IPS-18c (cell line): ENCODE results near the gene BACH2.
"Not testable (repeated sequence)": the region's sequence is repeated elsewhere in the genome, so short reads cannot be mapped to it uniquely, and the experiment has no call there.

Experiments
- H3K4me3 ChIP-seq: 2 replicates; pipeline ENCODE4 v1.7.0; 2013; ENCODE audit warnings: low read depth, mild to moderate bottlenecking, low read length, moderate library complexity; ENCODE audit not compliant: insufficient read depth
- H3K9me3 ChIP-seq: one replicate; pipeline ENCODE4 v1.6.1; 2013; ENCODE audit warnings: mild to moderate bottlenecking, low read length, moderate library complexity; ENCODE audit not compliant: control insufficient read depth, insufficient read depth

Gene BACH2

GRCh38 chr6:90119618-90120017 is 177.0 kb downstream of the BACH2 start:
- no peaks in the 10 kb centered on the region for H3K9me3 ChIP-seq
- H3K4me3 ChIP-seq: no peak overlapping the region

GRCh38 chr6:90118581-90118980 is 178.1 kb downstream of the BACH2 start:
- Histone ChIP-seq H3K9me3 (no peaks in the 10 kb centered on the region), H3K4me3 (no peak overlapping the region)

- Histone ChIP-seq H3K9me3 (no peaks in the 10 kb centered on the region), H3K4me3 (no peak overlapping the region)
Observed at GRCh38 chr6:90118069-90118468, 178.6 kb downstream of the BACH2 start.

GRCh38 chr6:90116126-90116525 is 180.5 kb downstream of the BACH2 start:
- H3K4me3 ChIP-seq, H3K9me3 ChIP-seq: not testable (repeated sequence)

GRCh38 chr6:90113389-90113788 is 183.3 kb downstream of the BACH2 start:
- no peaks in the 10 kb centered on the region for H3K9me3 ChIP-seq
- no peak overlapping the region for H3K4me3 ChIP-seq

GRCh38 chr6:90111387-90111786 is 185.3 kb downstream of the BACH2 start:
- no peaks in the 10 kb centered on the region for H3K9me3 ChIP-seq

GRCh38 chr6:90110971-90111370 is 185.7 kb downstream of the BACH2 start:
- Histone ChIP-seq H3K9me3 (no peaks in the 10 kb centered on the region), H3K4me3 (no peak overlapping the region)

More at GRCh38 chr6:90111387-90111786, 185.3 kb downstream of the BACH2 start:
- H3K4me3 ChIP-seq: no peak overlapping the region

- no peak overlapping the region for H3K4me3 ChIP-seq
- H3K9me3 ChIP-seq: no peaks in the 10 kb centered on the region
Observed at GRCh38 chr6:90109141-90109540, 187.5 kb downstream of the BACH2 start.

- no peak overlapping the region for H3K4me3 ChIP-seq
- no peaks in the 10 kb centered on the region for H3K9me3 ChIP-seq
Observed at GRCh38 chr6:90107771-90108282, 188.8 kb downstream of the BACH2 start.

- no peak overlapping the region for H3K4me3 ChIP-seq
- H3K9me3 ChIP-seq: no peaks in the 10 kb centered on the region
Observed at GRCh38 chr6:90107371-90107770, 189.3 kb downstream of the BACH2 start.

GRCh38 chr6:90106449-90106848 is 190.2 kb downstream of the BACH2 start:
- Histone ChIP-seq H3K4me3 (no peak overlapping the region), H3K9me3 (no peaks in the 10 kb centered on the region)

GRCh38 chr6:90105506-90106170 is 191.0 kb downstream of the BACH2 start:
- H3K9me3 ChIP-seq: no peaks in the 10 kb centered on the region
- no peak overlapping the region for H3K4me3 ChIP-seq

- H3K9me3 ChIP-seq: no peaks in the 10 kb centered on the region
- H3K4me3 ChIP-seq: no peak overlapping the region
Observed at GRCh38 chr6:90103056-90103800, 193.4 kb downstream of the BACH2 start.

GRCh38 chr6:90101403-90101802 is 195.2 kb downstream of the BACH2 start:
- Histone ChIP-seq H3K4me3 (no peak overlapping the region), H3K9me3 (no peaks in the 10 kb centered on the region)

GRCh38 chr6:90100059-90100665 is 196.5 kb downstream of the BACH2 start:
- no peaks in the 10 kb centered on the region for H3K9me3 ChIP-seq

GRCh38 chr6:90098627-90099026 is 198.0 kb downstream of the BACH2 start:
- no peak overlapping the region for H3K4me3 ChIP-seq
- no peaks in the 10 kb centered on the region for H3K9me3 ChIP-seq

More at GRCh38 chr6:90100059-90100665, 196.5 kb downstream of the BACH2 start:
- no peak overlapping the region for H3K4me3 ChIP-seq

- no peak overlapping the region for H3K4me3 ChIP-seq
- no peaks in the 10 kb centered on the region for H3K9me3 ChIP-seq
Observed at GRCh38 chr6:90098001-90098531, 198.6 kb downstream of the BACH2 start.

- no peak overlapping the region for H3K4me3 ChIP-seq
- no peaks in the 10 kb centered on the region for H3K9me3 ChIP-seq
Observed at GRCh38 chr6:90097356-90097755, 199.3 kb downstream of the BACH2 start.
